OCI-M2 (cell line): Measurements from ENCODE around the gene QDPR.

Experiments
- DNase-seq: peaks from one replicate; lab custom pipeline; 2025; ENCODE audit not compliant: unreplicated experiment; lab: John Stamatoyannopoulos, UW

The QDPR gene

GRCh38 chr4:17436750-17437090, 75.2 kb downstream of the QDPR start:
- no peak for DNase-seq
